T1000 (cell line): ENCODE data around the gene TIFAB.

Experiments used
- DNase-seq: peaks from one replicate; lab custom pipeline; 2025; ENCODE audit warnings: mixed read lengths; lab: John Stamatoyannopoulos, UW

TIFAB gene

GRCh38 chr5:135481909-135482311 is 29.8 kb upstream of the TIFAB start:
- DNase-seq: no peak

GRCh38 chr5:135481387-135481786 is 29.2 kb upstream of the TIFAB start:
- DNase-seq: no peak

GRCh38 chr5:135480511-135480910 is 28.4 kb upstream of the TIFAB start:
- DNase-seq: no peak

GRCh38 chr5:135478938-135479337 is 26.8 kb upstream of the TIFAB start:
- DNase-seq: no peak

GRCh38 chr5:135477613-135478066 is 25.5 kb upstream of the TIFAB start:
- DNase-seq: no peak

DNA sequence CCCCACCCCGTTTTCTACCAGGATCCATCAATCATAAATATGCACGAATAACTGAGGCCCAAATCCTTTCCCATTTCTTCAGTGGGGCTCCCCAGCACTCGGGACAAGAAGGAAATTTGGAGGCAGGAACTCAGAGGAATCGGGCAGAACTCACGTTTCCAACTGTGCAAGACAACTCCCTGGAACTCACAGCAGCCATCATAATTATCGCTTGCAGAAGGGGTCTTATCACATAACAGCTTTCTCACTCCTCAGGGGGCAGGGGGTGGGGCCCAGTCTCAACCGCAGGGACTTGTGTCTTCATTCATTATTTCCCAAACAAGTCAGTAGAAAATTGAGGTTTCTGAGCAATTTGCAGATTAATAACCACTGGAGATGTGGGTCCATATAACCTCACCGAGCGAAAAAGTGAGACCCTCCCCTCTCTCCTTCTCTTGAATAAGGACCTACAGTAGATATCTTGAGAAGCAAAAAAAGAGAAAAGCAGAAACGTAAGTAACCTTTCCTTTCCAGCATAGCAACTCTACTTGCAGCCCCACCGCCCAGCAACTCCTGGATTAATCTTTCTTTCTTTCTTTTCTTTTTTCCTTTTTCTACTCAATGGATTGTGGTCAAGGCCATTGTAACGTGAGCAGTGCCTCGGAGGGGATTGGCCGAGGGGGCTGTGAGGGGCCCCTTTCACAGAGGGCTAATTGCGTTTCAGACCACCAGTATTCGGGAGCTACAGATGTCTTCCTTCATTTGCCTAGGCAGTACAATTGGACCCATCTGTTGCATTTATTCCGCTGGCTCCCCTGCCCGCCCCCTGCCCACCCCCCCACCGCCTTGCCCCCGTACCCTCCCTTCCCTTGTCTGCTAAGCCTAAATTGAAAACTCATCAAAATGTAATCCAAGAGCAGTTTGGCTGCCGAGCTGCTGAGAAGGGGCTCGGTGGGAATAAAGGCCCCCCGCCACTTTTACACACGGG is 24.7 kb upstream of the TIFAB start:
- DNase-seq: no peak

DNA sequence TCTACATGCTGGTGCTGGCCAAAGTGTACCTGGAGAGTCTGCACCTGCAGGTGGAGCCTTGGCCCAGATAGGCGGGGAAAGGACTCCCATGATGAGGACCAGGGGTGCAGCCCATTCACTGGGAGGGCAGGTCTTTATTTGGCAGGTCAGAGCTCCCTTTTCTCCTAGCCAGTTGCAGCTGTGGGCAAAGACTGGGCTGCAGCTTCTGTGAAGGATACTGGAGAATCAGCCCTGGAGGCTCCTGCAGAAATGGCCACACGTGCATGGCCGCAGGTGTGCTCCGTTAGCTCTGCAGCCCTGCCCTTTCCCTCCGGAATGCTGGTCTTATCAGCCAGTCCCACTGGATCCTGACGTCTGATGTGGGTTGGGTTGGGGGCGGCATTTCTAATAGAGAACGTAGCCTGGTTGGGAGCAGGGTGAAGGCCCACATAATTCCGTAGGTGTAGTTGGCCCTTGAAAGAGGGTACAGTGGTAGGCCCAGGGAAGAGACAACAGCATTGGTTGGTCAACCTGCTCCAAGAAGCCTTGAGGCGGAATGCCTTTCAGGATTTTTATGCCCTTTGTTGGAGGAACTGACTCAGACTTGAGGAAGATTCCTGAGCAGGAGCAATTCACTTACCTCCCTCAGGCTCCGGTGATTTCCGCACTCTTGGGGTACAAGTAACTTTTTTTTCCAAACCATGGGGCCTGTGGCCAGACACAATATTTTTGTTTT is 22.0 kb upstream of the TIFAB start:
- DNase-seq: no peak

- DNase-seq: no peak
These were observed 20.0 kb upstream of the TIFAB start for GRCh38 chr5:135472141-135472540.

GRCh38 chr5:135471726-135472125 is 19.6 kb upstream of the TIFAB start:
- DNase-seq: no peak

DNA sequence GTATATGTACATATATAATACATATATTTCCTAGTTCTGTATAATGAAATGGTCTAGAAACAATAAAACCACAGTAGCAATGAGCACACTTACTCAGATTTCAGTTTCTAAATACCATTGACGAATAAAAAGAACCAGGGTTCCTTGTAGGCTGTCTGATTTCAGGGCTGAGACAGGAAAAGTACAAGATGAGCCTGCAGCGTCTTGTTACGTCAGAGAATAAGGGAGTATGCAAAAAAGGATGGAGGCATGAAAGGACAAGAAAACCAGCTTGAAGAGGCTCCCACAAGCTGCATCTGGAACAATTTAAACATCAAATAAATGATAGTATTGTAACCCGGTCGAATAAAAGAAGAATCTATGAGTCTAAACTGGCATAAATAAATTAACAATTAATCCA is 17.8 kb upstream of the TIFAB start:
- no peak for DNase-seq

DNA sequence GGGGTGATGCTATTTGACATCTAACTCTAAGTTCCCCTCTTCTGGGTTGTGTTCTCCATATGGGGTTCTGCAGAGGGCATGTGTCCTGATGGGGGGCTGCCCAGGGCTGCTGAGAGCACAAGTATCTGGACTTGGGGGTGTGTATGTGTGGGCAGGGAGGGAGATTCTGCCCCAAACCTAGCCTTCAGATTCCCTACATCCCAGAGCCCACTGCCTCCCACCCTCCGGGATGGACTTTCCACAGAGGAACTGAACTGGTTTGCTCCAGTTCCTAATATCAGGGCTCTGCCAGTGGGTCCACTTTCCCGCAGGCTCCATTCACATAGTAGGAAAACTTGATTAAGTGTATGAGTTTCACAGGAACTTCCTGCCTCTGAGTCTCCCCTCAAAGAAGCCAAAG is 16.4 kb upstream of the TIFAB start:
- no peak for DNase-seq

DNA sequence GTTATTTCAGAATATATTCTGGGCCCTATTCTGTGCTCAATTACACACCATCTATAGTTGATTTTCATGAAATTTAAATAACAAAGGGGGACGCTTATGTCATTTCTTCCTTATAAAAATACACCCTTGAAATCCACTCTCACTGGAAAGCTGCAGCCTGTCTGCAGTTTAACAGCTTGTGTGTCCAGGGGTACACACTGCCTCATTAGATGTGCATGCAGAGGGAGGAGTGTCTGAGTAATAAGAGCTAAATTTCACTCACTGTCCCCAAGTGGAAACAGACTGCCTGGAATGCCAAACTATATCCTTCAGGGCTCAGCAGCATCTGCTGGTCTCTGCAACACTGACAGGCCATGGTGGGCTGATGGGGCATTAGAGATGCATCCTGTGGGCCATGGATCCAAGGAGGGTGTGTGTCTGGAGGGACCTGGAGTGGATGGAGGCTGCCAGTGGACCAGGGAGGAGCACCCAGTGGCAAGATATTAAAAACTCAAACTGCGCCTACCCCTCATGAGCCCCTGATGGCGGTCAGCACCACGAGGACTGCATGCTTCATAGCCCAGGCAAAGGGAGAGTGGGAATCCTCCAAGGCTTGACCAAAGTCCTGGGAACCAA is 15.8 kb upstream of the TIFAB start:
- no peak for DNase-seq

DNA sequence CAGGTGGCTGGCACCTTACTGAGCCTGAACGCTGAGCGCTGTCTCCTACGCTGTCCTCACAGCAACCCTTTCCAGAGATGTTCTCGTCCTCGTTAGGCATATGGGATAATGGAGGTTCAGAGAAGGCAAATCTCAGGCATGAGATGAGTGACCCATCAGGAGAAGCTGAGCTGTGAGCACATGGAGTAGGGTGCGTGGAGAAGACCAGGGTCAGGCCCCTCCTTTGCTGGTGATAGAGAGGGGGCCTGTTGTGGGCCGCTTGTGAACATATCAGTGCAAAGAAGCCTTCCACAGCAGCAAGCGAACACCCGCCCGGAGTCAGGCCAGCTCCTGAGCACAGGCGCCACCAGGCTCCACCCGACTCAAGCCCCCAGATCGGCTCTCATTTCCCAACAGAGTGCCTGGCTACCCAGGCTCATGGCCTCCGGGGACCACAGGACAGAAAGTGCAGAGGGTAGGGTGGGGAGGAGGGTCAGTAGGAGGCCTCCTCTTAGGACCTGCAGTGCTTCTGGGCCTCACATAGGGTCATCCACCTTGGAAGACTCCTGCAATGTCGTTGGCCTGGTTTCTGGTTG is 15.0 kb upstream of the TIFAB start:
- DNase-seq: no peak

GRCh38 chr5:135466178-135467050 is 14.3 kb upstream of the TIFAB start:
- DNase-seq: peak; percentile 50

DNA sequence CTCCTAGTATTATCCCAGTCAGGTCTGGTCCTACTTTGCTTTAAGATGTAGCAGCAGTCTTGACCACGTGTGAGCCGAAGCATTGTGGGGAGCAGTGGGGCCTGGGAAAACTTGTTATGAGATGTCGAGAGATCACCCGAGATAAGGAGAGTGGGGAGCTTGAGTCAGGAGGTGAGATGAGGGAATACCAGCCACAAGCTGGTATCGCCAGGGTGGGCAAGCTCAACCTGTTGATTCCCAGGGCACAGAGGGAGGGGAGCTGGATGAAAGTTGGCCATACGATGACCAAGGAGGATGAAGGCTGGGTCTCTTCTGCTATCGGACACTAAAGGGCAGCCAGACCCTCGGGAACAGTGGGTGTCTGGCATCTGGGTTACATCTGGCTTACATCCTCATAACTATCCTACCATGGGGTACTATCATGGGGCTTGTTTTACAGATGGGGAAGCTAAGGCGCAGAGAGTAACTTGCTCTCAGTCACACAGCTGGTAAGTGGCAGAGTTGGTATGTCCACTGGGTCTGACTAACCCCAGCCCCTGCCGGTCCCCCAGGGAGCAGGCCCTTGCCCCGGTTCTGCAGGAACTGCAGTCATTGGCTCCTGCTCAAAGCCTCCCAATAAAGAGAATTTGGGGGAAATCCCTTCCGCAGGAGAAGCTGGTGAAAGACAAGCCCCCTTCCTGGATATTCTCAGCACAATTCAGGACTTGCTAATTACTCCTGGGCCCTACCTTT is 13.4 kb upstream of the TIFAB start:
- no peak for DNase-seq

DNA sequence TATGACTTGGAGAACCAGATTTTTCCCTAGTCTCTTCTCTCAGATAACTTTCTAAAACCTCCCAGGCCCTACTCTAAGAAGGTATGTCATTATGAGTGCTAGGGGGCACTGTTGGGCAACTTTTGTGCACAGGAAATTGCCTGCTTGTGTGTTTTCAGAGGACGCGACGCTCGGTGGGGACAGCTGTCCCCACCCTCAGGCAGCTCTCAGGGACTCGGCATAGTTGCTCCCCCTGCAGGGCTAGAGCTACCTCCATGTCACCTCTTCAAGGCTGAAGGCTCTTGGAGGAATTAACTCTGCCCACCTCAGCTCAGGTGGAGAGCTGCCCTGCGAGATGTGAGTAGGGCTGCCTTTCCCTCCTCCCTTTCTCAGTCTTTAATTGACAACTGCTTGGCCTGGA is 10.2 kb upstream of the TIFAB start:
- DNase-seq: no peak

DNA sequence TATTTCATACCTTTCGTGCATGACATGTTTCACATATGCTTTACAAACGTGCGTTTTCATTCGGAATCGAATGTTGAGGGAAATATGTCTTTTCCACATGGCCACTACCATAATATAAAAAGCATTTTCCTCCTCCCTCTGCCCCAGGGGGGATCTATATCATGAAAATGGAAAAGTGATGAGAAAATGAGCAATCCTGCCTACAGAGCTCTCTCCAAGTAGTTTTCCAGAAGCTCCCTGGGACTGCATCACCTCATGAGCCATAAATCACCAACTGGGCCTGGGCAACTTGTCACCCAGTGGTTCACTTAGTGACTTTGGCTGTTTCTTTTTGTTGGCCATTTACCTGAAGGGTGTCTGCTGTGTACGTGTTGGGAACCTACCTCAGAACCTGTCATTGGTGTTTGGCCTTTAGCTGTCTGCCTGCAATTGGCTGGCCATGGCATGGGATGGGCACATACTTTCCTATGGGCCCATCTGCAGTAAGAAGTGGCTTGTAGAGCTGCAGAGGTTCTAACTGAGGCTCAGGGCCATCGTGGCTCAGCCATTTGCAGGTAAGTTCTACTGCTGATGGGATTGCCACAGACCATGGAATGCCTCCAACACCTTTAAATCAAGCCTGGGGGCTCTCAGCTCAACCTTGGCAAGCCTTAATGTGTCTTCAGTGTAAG is 9.5 kb upstream of the TIFAB start:
- no peak for DNase-seq

GRCh38 chr5:135460246-135461033 is 8.3 kb upstream of the TIFAB start:
- DNase-seq: no peak

- DNase-seq: peak; percentile 45
These were observed 6.8 kb upstream of the TIFAB start for GRCh38 chr5:135458921-135459331.
